Panc1 (cell line): ENCODE measurements around the gene COL1A1. TPM values are rescaled to one million over a fixed set of nuclear protein-coding genes. Genes with fewer than 3 reads are reported as not detected.

Experiments
- ATAC-seq: fragments of 200-7000 bp; cut with Tn5 transposase; 2 replicates; pipeline ENCODE4 v1.9.1; 2020; ENCODE audit warnings: mild to moderate bottlenecking, moderate library complexity
- BruUV-seq: library from RNA; stranded (reverse); fragments of 400-500 nt; replicated peaks from 2 replicates; lab custom pipeline; 2021; lab: Mats Ljungman, UMichigan
- CTCF ChIA-PET: fragments of 300-600 bp; sonication (Branson Sonifier 250); formaldehyde crosslinking; loops from one replicate; lab custom pipeline; 2022; ENCODE audit warnings: antibody characterized with exemption; lab: Charles Lee
- POLR2A ChIA-PET: fragments of 300-600 bp; sonication (Branson Sonifier 250); formaldehyde crosslinking; loops from one replicate; lab custom pipeline; 2022; ENCODE audit warnings: antibody characterized with exemption; lab: Charles Lee
- DNase-seq: peaks from one replicate; pipeline ENCODE4 v3.0.0-alpha.2; 2010; ENCODE audit warnings: low read depth, low spot score
- H3K27ac ChIP-seq: 2 replicates; pipeline ENCODE4 v1.5.1; 2011; ENCODE audit warnings: mild to moderate bottlenecking, low read length, inconsistent platforms
- H3K27me3 ChIP-seq: fragments of 200-500 bp; sonication (Bioruptor generic); 2 replicates; pipeline ENCODE4 v1.6.0; 2014; ENCODE audit warnings: low read length, inconsistent platforms; ENCODE audit not compliant: control insufficient read depth, insufficient read depth
- H3K36me3 ChIP-seq: fragments of 200-500 bp; sonication (Bioruptor generic); 2 replicates; pipeline ENCODE4 v1.5.1; 2014; ENCODE audit warnings: inconsistent platforms, mild to moderate bottlenecking, low read length, moderate library complexity; ENCODE audit not compliant: control insufficient read depth, insufficient read depth
- H3K4me1 ChIP-seq: 2 replicates; pipeline ENCODE4 v1.5.1; 2011; ENCODE audit warnings: inconsistent platforms, mild to moderate bottlenecking, low read length, moderate library complexity; ENCODE audit not compliant: control insufficient read depth, insufficient read depth
- H3K4me3 ChIP-seq, 2 experiments: 2 replicates each; pipeline ENCODE4 v1.5.1; 2011 to 2012; ENCODE audit warnings: low read depth in 2 of 2, low read length in 2 of 2, mild to moderate bottlenecking in 2 of 2, inconsistent platforms in 1 of 2, moderate library complexity in 1 of 2
- H3K9me3 ChIP-seq: fragments of 200-500 bp; sonication (Bioruptor generic); 2 replicates; pipeline ENCODE4 v1.5.1; 2014; ENCODE audit warnings: low read depth, mild to moderate bottlenecking, inconsistent platforms, low read length, moderate library complexity; ENCODE audit not compliant: control insufficient read depth, insufficient read depth
- POLR2AphosphoS5 ChIP-seq: IDR thresholded peaks from 2 replicates; pipeline ENCODE4 v1.6.1; 2012; ENCODE audit warnings: mild to moderate bottlenecking, low read depth, low read length, moderate library complexity
- SIN3A ChIP-seq: IDR thresholded peaks from 2 replicates; pipeline ENCODE4 v1.6.1; 2012; ENCODE audit warnings: low read depth, mild to moderate bottlenecking, low read length, moderate library complexity, borderline replicate concordance; ENCODE audit not compliant: insufficient read depth
- TCF7L2 ChIP-seq: IDR thresholded peaks from 2 replicates; pipeline ENCODE4 v1.6.1; 2011; ENCODE audit warnings: mild to moderate bottlenecking, low read depth, low read length, inconsistent platforms
- in situ Hi-C: cut with HindIII; loops from 2 replicates; pipeline ENCODE4 v1.10.0; 2016; ENCODE audit warnings: low sequenced_read_pairs, low pct_unique_long_range_greater_than_20kb
- intact Hi-C: fragments of 100-400 bp; cut with micrococcal nuclease; formaldehyde crosslinking; loops from one replicate; pipeline ENCODE4 v1.10.0; 2022; ENCODE audit not compliant: unreplicated experiment
- total RNA-seq: library from RNA; stranded (reverse); gene quantifications from one replicate; pipeline ENCODE4 v1.2.1, GENCODE V29; 2021; ENCODE audit not compliant: unreplicated experiment
- TF ChIP-seq, protein P1 (sequence below): fragments of 450-650 bp; IDR thresholded peaks from 2 replicates; pipeline ENCODE4 v1.5.1; 2017; ENCODE audit warnings: mild to moderate bottlenecking
- TF ChIP-seq, protein P2 (sequence below), 2 experiments: IDR thresholded peaks; 2 replicates each; pipeline ENCODE4 v1.6.1; 2011 to 2012; ENCODE audit warnings: low read depth in 2 of 2, control low read depth in 1 of 2, low read length in 1 of 2, mild to moderate bottlenecking in 1 of 2, moderate library complexity in 1 of 2; ENCODE audit not compliant: insufficient read depth in 1 of 2

Gene COL1A1
- total RNA-seq, 1 experiment from 2014 or later: 52.7 TPM

DNA sequence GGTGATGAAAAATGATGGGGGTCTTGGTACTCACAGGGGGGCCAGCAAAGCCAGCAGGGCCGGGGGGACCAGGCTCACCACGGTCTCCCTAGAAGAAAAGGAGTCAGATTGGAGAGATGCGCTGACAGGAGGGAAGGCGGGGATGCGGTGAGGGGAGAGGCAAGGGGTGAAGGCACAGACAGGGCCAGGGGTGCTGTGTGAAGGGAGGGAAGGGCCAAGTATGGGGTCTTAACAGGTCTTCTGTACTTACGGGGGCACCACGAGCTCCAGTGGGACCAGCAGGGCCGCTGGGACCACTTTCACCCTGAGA lies 11.2 kb downstream of the COL1A1 start:
- CTCF ChIA-PET: interaction anchor here (0.7 kb wide), 1 partner anchor 10 kb away, joined by 3 read pairs; no protein-coding TSS in a partner anchor
- Histone ChIP-seq H3K27ac (no peak overlapping the region), H3K9me3 (no peaks in the 10 kb centered on the region), H3K4me1 (no peaks in the 10 kb centered on the region), H3K36me3 (no peaks in the 10 kb centered on the region), H3K27me3 (no peaks in the 10 kb centered on the region), H3K4me3 (no peak overlapping the region)
- ATAC-seq (no peak), DNase-seq (no peak)
- TF ChIP-seq, protein P1, sequence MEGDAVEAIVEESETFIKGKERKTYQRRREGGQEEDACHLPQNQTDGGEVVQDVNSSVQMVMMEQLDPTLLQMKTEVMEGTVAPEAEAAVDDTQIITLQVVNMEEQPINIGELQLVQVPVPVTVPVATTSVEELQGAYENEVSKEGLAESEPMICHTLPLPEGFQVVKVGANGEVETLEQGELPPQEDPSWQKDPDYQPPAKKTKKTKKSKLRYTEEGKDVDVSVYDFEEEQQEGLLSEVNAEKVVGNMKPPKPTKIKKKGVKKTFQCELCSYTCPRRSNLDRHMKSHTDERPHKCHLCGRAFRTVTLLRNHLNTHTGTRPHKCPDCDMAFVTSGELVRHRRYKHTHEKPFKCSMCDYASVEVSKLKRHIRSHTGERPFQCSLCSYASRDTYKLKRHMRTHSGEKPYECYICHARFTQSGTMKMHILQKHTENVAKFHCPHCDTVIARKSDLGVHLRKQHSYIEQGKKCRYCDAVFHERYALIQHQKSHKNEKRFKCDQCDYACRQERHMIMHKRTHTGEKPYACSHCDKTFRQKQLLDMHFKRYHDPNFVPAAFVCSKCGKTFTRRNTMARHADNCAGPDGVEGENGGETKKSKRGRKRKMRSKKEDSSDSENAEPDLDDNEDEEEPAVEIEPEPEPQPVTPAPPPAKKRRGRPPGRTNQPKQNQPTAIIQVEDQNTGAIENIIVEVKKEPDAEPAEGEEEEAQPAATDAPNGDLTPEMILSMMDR: no peak
- TF ChIP-seq TCF7L2: no peak
- TF ChIP-seq, protein P2, sequence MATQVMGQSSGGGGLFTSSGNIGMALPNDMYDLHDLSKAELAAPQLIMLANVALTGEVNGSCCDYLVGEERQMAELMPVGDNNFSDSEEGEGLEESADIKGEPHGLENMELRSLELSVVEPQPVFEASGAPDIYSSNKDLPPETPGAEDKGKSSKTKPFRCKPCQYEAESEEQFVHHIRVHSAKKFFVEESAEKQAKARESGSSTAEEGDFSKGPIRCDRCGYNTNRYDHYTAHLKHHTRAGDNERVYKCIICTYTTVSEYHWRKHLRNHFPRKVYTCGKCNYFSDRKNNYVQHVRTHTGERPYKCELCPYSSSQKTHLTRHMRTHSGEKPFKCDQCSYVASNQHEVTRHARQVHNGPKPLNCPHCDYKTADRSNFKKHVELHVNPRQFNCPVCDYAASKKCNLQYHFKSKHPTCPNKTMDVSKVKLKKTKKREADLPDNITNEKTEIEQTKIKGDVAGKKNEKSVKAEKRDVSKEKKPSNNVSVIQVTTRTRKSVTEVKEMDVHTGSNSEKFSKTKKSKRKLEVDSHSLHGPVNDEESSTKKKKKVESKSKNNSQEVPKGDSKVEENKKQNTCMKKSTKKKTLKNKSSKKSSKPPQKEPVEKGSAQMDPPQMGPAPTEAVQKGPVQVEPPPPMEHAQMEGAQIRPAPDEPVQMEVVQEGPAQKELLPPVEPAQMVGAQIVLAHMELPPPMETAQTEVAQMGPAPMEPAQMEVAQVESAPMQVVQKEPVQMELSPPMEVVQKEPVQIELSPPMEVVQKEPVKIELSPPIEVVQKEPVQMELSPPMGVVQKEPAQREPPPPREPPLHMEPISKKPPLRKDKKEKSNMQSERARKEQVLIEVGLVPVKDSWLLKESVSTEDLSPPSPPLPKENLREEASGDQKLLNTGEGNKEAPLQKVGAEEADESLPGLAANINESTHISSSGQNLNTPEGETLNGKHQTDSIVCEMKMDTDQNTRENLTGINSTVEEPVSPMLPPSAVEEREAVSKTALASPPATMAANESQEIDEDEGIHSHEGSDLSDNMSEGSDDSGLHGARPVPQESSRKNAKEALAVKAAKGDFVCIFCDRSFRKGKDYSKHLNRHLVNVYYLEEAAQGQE (IDR thresholded peaks at IDR 0.05; ENCODE audit: insufficient read depth in 1 of 2, low read depth in 2 of 2, low read length in 1 of 2): no peak
- no peak for TF ChIP-seq POLR2AphosphoS5
- in situ Hi-C loops (no loop called here), intact Hi-C loops (no loop called here)
- no TSS peak for BruUV-seq
- POLR2A ChIA-PET: no interaction called here

DNA sequence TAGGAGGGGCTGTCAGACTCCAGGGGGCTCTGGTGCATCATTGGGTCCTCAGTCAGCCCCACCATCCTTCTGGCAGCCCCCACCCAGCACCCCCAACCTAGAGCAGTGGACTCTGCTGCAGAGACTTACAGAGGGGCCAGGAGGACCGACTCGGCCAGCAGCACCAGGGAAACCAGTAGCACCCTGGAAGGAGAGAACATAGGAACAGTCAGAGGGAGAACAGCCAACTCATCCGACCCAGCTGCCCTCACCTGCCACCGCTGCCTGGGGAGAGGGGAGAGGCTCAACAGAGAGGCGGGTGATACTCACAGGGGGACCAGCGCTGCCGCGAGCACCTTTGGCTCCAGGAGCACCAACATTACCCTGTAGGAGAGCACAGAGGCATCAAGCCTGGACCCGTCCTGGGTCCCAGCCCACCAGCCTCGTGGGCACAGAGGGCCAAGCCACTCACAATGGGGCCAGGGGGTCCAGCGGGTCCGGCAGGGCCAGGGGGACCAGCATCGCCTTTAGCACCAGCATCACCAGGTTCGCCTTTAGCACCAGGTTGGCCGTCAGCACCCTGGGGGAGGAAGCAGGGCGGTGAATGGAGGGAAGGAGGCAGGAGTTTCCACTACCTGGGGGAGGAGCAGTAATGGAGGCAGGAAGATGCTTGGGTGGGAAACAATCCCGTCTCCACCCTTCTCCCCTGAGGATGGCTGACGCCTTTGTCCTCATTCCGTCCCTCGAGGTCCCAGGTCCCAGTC lies 11.7 kb downstream of the COL1A1 start:
- Histone ChIP-seq H3K27me3 (no peaks in the 10 kb centered on the region), H3K27ac (no peak overlapping the region), H3K4me1 (no peaks in the 10 kb centered on the region), H3K36me3 (no peaks in the 10 kb centered on the region), H3K9me3 (no peaks in the 10 kb centered on the region), H3K4me3 (no peak overlapping the region)
- ChIA-PET CTCF (no interaction called here), POLR2A (no interaction called here)
- intact Hi-C loops (no loop called here), in situ Hi-C loops (no loop called here)
- no peak for ATAC-seq
- DNase-seq: no peak
- BruUV-seq: no TSS peak
- TF ChIP-seq TCF7L2: no peak
- TF ChIP-seq POLR2AphosphoS5: no peak
- no peak for TF ChIP-seq SIN3A
- TF ChIP-seq, protein P2 (IDR thresholded peaks at IDR 0.05; ENCODE audit: insufficient read depth in 1 of 2, low read depth in 2 of 2, low read length in 1 of 2): no peak
- TF ChIP-seq, protein P1: no peak
